Cardiac atrium fibroblast (primary cell): ENCODE measurements around the gene TSSK3. TPM values are rescaled to one million over a fixed set of nuclear protein-coding genes. Genes with fewer than 3 reads are reported as not detected.

Source experiments
- total RNA-seq: library from RNA; depleted of rRNA; stranded (reverse); fragments of >200 nt; gene quantifications from 2 replicates; pipeline ENCODE4 v1.2.3, GENCODE V29; 2015

TSSK3 gene
- total RNA-seq = 0.32 TPM in 1 of 2 replicates, not detected in the other

GRCh38 chr1:32362474-32363313, at the start of gene TSSK3, which contains the start of gene FAM229A:
TSS of gene TSSK3 (plus strand) at chr1:32362539. CDS start at chr1:32362702, 163 bp downstream.
TSS of gene FAM229A (minus strand) at chr1:32362485. CDS start at chr1:32362091, 394 bp downstream.

GRCh38 chr1:32335790-32336590, 26.3 kb upstream of the TSSK3 start, which contains the start of gene MARCKSL1:
TSS of gene MARCKSL1 (minus strand) at chr1:32336233. CDS start at chr1:32336033, 200 bp downstream.

GRCh38 chr1:32394141-32394889, 32.0 kb downstream of the TSSK3 start, which contains the start of gene BSDC1:
TSS of gene BSDC1 (minus strand) at chr1:32394441. CDS start at chr1:32394414, 27 bp downstream.

Other genes with a start within 250 kb of the TSSK3 start
- gene TXLNA, start 182.9 kb upstream of the TSSK3 start, total RNA-seq = 49.5 and 58.6 TPM in 2 replicates
- gene CCDC28B, start 161.9 kb upstream of the TSSK3 start, total RNA-seq = 9.4 and 15.7 TPM in 2 replicates
- gene IQCC, start 156.9 kb upstream of the TSSK3 start, total RNA-seq = 1.3 and 1.6 TPM in 2 replicates
- not detected in 2 replicates for gene DCDC2B, start 153.4 kb upstream of the TSSK3 start, total RNA-seq
- 11.9 and 14.7 TPM in 2 replicates for gene TMEM234, start 140.2 kb upstream of the TSSK3 start, total RNA-seq
- gene EIF3I, start 140.1 kb upstream of the TSSK3 start, total RNA-seq = 263 and 299 TPM in 2 replicates
- 2.8 TPM in 1 of 2 replicates, not detected in the other for gene FAM167B, start 115.3 kb upstream of the TSSK3 start, total RNA-seq
- 0.49 TPM in 1 of 2 replicates, not detected in the other for gene LCK, start 111.3 kb upstream of the TSSK3 start, total RNA-seq
- 67.1 and 70.9 TPM in 2 replicates for gene HDAC1, start 70.5 kb upstream of the TSSK3 start, total RNA-seq
- 268 and 400 TPM in 2 replicates for gene MARCKSL1, start 26.3 kb upstream of the TSSK3 start, total RNA-seq
- 0.18 and 0.97 TPM in 2 replicates for gene FAM229A, start 54 bp upstream of the TSSK3 start, total RNA-seq
- gene BSDC1, start 31.9 kb downstream of the TSSK3 start, total RNA-seq = 65.9 and 67.7 TPM in 2 replicates
- under 0.01 and 0.16 TPM in 2 replicates for gene ZBTB8B, start 102.5 kb downstream of the TSSK3 start, total RNA-seq
- gene ZBTB8A, start 176.9 kb downstream of the TSSK3 start, total RNA-seq = 3.7 and 4.3 TPM in 2 replicates